Neural progenitor cell (in vitro differentiated cells): ENCODE data around the gene EPB41L4A. TPM values are rescaled to one million over a fixed set of nuclear protein-coding genes. Genes with fewer than 3 reads are reported as not detected.

ENCODE experiments used
- DNase-seq: peaks from one replicate; pipeline ENCODE4 v3.0.0-alpha.2; 2016; ENCODE audit warnings: low spot score
- H2AFZ ChIP-seq: fragments of 200-600 bp; sonication (generic); replicated peaks from 2 replicates; pipeline ENCODE4 v1.6.1; 2016; ENCODE audit warnings: antibody characterized with exemption
- H3F3A ChIP-seq: fragments of 200-600 bp; sonication (generic); 2 replicates; pipeline ENCODE4 v1.6.1; 2016; ENCODE audit warnings: antibody characterized with exemption, low read depth
- H3K27ac ChIP-seq: fragments of 200-600 bp; sonication (generic); 2 replicates; pipeline ENCODE4 v1.5.1; 2016; ENCODE audit warnings: mild to moderate bottlenecking
- H3K27me3 ChIP-seq: fragments of 200-600 bp; sonication (generic); 2 replicates; pipeline ENCODE4 v1.6.1; 2016; ENCODE audit warnings: mild to moderate bottlenecking, moderate library complexity
- H3K36me3 ChIP-seq: fragments of 200-600 bp; sonication (generic); 2 replicates; pipeline ENCODE4 v1.5.1; 2016
- H3K4me1 ChIP-seq: fragments of 200-600 bp; sonication (generic); 2 replicates; pipeline ENCODE4 v1.6.1; 2016; ENCODE audit warnings: mixed run types
- H3K4me2 ChIP-seq: fragments of 200-600 bp; sonication (generic); 2 replicates; pipeline ENCODE4 v1.6.1; 2016
- H3K4me3 ChIP-seq: fragments of 200-600 bp; sonication (generic); 2 replicates; pipeline ENCODE4 v1.5.1; 2016
- H3K79me2 ChIP-seq: fragments of 200-600 bp; sonication (generic); 2 replicates; pipeline ENCODE4 v1.6.1; 2016; ENCODE audit warnings: low read depth
- H3K9ac ChIP-seq: fragments of 200-600 bp; sonication (generic); 2 replicates; pipeline ENCODE4 v1.6.1; 2016
- H3K9me3 ChIP-seq: fragments of 200-600 bp; sonication (generic); 2 replicates; pipeline ENCODE4 v1.5.1; 2016; ENCODE audit warnings: low read depth
- H4K20me1 ChIP-seq: fragments of 200-600 bp; sonication (generic); 2 replicates; pipeline ENCODE4 v1.6.1; 2016; ENCODE audit warnings: low read depth
- H3K27ac Mint-ChIP-seq: 3 replicates; pipeline ENCODE4 v1.8.0; 2021; ENCODE audit warnings: mixed read lengths
- H3K27me3 Mint-ChIP-seq: 2 replicates; pipeline ENCODE4 v1.8.0; 2022; ENCODE audit warnings: low read depth, mild to moderate bottlenecking, inconsistent platforms, moderate library complexity, mixed read lengths; ENCODE audit not compliant: insufficient read depth
- H3K36me3 Mint-ChIP-seq: 3 replicates; pipeline ENCODE4 v1.8.0; 2021; ENCODE audit warnings: mixed read lengths
- H3K4me1 Mint-ChIP-seq: 3 replicates; pipeline ENCODE4 v1.8.0; 2021; ENCODE audit warnings: mixed read lengths
- H3K4me3 Mint-ChIP-seq: 3 replicates; pipeline ENCODE4 v1.8.0; 2021; ENCODE audit warnings: mild to moderate bottlenecking, moderate library complexity, mixed read lengths
- H3K9me3 Mint-ChIP-seq: 3 replicates; pipeline ENCODE4 v1.8.0; 2020; ENCODE audit warnings: mixed read lengths
- CTCF ChIP-seq: fragments of 200-600 bp; sonication (generic); IDR thresholded peaks from 2 replicates; pipeline ENCODE4 v1.5.1; 2017; ENCODE audit warnings: antibody characterized with exemption, mild to moderate bottlenecking
- EZH2 ChIP-seq: fragments of 200-600 bp; sonication (generic); IDR thresholded peaks from 2 replicates; pipeline ENCODE4 v1.6.1; 2017; ENCODE audit warnings: antibody characterized with exemption, mild to moderate bottlenecking, moderate library complexity
- EZH2phosphoT487 ChIP-seq: fragments of 200-600 bp; sonication (generic); IDR thresholded peaks from 2 replicates; pipeline ENCODE4 v1.6.1; 2017; ENCODE audit warnings: antibody characterized with exemption
- total RNA-seq: library from RNA; depleted of rRNA; stranded (reverse); fragments of >200 nt; gene quantifications from 2 replicates; pipeline ENCODE4 v1.2.3, GENCODE V29; 2015; ENCODE audit warnings: low replicate concordance

EPB41L4A gene
- total RNA-seq, 1 donor from 2014 or later: 2.7 TPM

- TF ChIP-seq EZH2phosphoT487: no peak
- TF ChIP-seq CTCF: no peak
- TF ChIP-seq EZH2: no peak
- Histone ChIP-seq H3K9me3 (no peaks in the 10 kb centered on the region), H3K9ac (no peak overlapping the region), H3K4me3 (no peak overlapping the region), H3K27me3 (no peaks in the 10 kb centered on the region), H4K20me1 (no peaks in the 10 kb centered on the region), H3K36me3 (no peaks in the 10 kb centered on the region), H3K4me1 (peaks cover 8% of the 10 kb centered on the region), H2AFZ (no peak overlapping the region), H3F3A (no peaks in the 10 kb centered on the region), H3K79me2 (no peaks in the 10 kb centered on the region), H3K4me2 (no peak overlapping the region), H3K27ac (no peak overlapping the region)
- H3K27ac Mint-ChIP-seq: no peak overlapping the region
- no peaks in the 10 kb centered on the region for H3K9me3 Mint-ChIP-seq
- H3K4me3 Mint-ChIP-seq: no peak overlapping the region
- no peak for DNase-seq
- H3K27me3 Mint-ChIP-seq: no peaks in the 10 kb centered on the region
- peaks cover 13% of the 10 kb centered on the region for H3K36me3 Mint-ChIP-seq
- H3K4me1 Mint-ChIP-seq: peaks cover 15% of the 10 kb centered on the region
These were observed 218.9 kb downstream of the EPB41L4A start for GRCh38 chr5:112200131-112200530.

- Mint-ChIP-seq H3K27me3 (peaks cover 2% of the 10 kb centered on the region), H3K9me3 (no peaks in the 10 kb centered on the region), H3K36me3 (peaks cover 5% of the 10 kb centered on the region), H3K4me3 (no peak overlapping the region), H3K4me1 (peaks cover 3% of the 10 kb centered on the region), H3K27ac (no peak overlapping the region)
- no peak for DNase-seq
- H2AFZ ChIP-seq: no peak overlapping the region
- TF ChIP-seq CTCF (no peak), EZH2phosphoT487 (no peak), EZH2 (no peak)
- H3K9me3 ChIP-seq: no peaks in the 10 kb centered on the region
- peaks cover 7% of the 10 kb centered on the region for H3K4me1 ChIP-seq
- H3K79me2 ChIP-seq: no peaks in the 10 kb centered on the region
- no peak overlapping the region for H3K27ac ChIP-seq
- no peak overlapping the region for H3K4me2 ChIP-seq
- H3K27me3 ChIP-seq: no peaks in the 10 kb centered on the region
- H3F3A ChIP-seq: no peaks in the 10 kb centered on the region
- no peaks in the 10 kb centered on the region for H3K36me3 ChIP-seq
- H3K4me3 ChIP-seq: no peak overlapping the region
- no peaks in the 10 kb centered on the region for H4K20me1 ChIP-seq
- no peak overlapping the region for H3K9ac ChIP-seq
These were observed 222.5 kb downstream of the EPB41L4A start for GRCh38 chr5:112196584-112196983.

- no peak for TF ChIP-seq CTCF
- no peak for TF ChIP-seq EZH2
- no peak for TF ChIP-seq EZH2phosphoT487
These were observed 223.2 kb downstream of the EPB41L4A start for GRCh38 chr5:112195924-112196323.

More at GRCh38 chr5:112195924-112196323, 223.2 kb downstream of the EPB41L4A start:
- Histone ChIP-seq H3K36me3 (no peaks in the 10 kb centered on the region), H3K4me1 (peaks cover 7% of the 10 kb centered on the region), H3K27me3 (no peaks in the 10 kb centered on the region), H3K4me2 (no peak overlapping the region), H3K9me3 (no peaks in the 10 kb centered on the region), H2AFZ (no peak overlapping the region), H3K4me3 (no peak overlapping the region), H3F3A (no peaks in the 10 kb centered on the region), H4K20me1 (no peaks in the 10 kb centered on the region), H3K27ac (no peak overlapping the region), H3K79me2 (no peaks in the 10 kb centered on the region), H3K9ac (no peak overlapping the region)
- Mint-ChIP-seq H3K9me3 (no peaks in the 10 kb centered on the region), H3K27me3 (peaks cover 2% of the 10 kb centered on the region), H3K4me3 (no peak overlapping the region), H3K4me1 (peaks cover 3% of the 10 kb centered on the region), H3K27ac (no peak overlapping the region), H3K36me3 (peaks cover 4% of the 10 kb centered on the region)
- no peak for DNase-seq
